ENCODE measurements around the gene CMAS. TPM values are rescaled to one million over a fixed set of nuclear protein-coding genes. Genes with fewer than 3 reads are reported as not detected.

Gene CMAS
- total RNA-seq, 1 donor from 2014 or later, result 29.4 TPM

DNA sequence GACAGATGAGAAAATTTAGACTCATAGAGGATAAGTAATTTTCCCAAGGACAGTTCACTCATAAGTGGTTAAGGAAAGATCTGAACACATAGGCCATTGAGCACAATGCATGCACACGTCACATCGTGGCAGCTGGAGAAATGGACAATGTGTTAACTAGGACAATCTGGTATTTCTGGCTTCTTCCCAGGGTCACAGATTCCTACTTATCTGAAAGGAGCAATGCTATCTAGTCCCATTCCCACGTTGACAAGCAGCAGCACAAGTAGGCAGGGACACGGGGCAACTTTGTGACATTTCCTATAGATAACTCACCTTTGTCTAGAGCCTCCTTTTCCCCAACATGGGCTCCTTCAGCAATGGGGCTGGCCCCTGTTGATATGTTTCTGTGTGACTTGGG lies 6.7 kb upstream of the CMAS start:
- TF ChIP-seq, protein P1, sequence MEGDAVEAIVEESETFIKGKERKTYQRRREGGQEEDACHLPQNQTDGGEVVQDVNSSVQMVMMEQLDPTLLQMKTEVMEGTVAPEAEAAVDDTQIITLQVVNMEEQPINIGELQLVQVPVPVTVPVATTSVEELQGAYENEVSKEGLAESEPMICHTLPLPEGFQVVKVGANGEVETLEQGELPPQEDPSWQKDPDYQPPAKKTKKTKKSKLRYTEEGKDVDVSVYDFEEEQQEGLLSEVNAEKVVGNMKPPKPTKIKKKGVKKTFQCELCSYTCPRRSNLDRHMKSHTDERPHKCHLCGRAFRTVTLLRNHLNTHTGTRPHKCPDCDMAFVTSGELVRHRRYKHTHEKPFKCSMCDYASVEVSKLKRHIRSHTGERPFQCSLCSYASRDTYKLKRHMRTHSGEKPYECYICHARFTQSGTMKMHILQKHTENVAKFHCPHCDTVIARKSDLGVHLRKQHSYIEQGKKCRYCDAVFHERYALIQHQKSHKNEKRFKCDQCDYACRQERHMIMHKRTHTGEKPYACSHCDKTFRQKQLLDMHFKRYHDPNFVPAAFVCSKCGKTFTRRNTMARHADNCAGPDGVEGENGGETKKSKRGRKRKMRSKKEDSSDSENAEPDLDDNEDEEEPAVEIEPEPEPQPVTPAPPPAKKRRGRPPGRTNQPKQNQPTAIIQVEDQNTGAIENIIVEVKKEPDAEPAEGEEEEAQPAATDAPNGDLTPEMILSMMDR (IDR thresholded peaks at IDR 0.05), result no peak
- Histone ChIP-seq H3K4me1 (no peaks in the 10 kb centered on the region), H3K27me3 (no peaks in the 10 kb centered on the region), H3K9me3 (no peaks in the 10 kb centered on the region), H3K27ac (no peak overlapping the region), H3K4me3 (no peak overlapping the region), H3K36me3 (no peaks in the 10 kb centered on the region)
- DNase-seq (no peak), ATAC-seq (no peak)
- intact Hi-C loops (cut with DNase I), result no loop called here

DNA sequence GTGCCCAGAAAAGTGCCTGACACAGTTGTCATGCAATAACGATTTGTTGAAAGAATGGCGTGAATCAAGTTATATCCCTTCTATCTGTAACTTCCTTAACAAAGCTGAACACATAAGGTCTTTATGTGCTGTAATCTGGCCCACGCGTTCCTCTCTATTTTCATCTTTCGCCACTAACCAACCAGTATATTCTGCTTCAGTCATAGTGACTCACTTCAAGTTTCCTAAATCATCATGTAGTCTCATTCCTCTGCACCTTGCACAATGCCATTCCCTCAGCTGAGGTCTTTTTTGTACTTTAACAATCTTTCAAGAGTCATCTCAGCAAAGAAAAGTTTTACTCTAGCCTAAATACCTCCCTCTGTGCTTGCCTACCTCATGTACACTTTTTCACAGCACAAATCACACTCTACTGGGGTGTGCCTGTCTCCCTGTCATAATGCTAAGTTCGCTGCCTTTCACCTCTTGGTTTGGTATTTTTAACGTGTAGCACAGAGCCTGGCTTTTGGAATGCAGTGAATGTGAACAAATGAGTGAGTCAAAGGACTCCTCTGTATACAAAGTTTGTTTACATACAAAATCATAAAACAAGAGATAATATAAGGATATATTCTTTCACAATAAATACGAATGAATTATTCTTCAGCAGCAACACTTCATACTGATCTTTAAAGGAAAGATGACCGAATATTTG lies 2.9 kb upstream of the CMAS start:
- intact Hi-C loops (cut with DNase I), result no loop called here
- TF ChIP-seq, protein P1 (IDR thresholded peaks at IDR 0.05), result no peak
- ATAC-seq (peak; percentile 23), DNase-seq (no peak)
- no peak overlapping the region for H3K27ac ChIP-seq
- H3K4me1 ChIP-seq, result peaks cover 4% of the 10 kb centered on the region
- no peaks in the 10 kb centered on the region for H3K36me3 ChIP-seq
- no peaks in the 10 kb centered on the region for H3K27me3 ChIP-seq
- H3K4me3 ChIP-seq, result no peak overlapping the region
- no peaks in the 10 kb centered on the region for H3K9me3 ChIP-seq

DNA sequence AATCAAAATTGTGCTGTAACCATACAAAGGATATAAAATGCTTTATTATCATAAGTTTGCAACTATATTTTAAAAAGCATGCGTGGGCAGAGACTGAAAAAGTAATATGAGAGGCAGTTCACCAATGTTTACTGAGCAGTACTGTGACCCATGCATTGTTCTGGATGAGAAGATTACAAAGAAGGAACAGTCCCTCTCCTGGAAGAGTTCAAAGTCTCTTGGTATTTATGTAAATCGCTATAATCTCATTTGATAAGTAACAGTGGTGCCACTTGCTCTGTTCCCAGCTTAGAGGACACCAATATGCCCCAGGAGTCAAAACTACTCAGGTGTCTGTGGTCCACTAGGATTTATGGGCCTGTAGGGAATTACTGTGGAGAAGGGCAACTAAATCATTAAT lies 2.1 kb upstream of the CMAS start:
- no peak for ATAC-seq
- no peak for DNase-seq
- no peaks in the 10 kb centered on the region for H3K27me3 ChIP-seq

DNA sequence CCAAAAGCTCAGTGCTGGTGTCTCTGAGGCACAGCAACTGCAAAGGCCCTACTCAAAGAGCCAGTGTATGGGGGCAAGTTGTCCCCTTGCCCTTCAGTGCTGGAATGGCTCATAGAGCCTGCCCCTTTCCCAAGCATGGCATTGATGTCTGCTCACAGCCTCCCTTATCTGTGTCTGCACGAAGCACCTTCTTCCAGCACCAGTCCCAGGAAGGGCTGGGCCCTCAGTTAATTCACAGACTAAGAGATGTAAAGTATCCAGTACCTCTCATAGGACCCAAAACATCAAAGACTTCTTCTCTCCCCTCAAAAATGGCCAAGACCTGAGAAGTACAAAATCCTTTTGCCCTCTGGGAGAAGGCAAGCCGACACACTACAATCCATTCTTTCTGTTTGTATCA lies 1.6 kb upstream of the CMAS start:
- no peaks in the 10 kb centered on the region for H3K27me3 ChIP-seq
- ATAC-seq, result no peak
- H3K27ac ChIP-seq, result no peak overlapping the region
- intact Hi-C loops (cut with DNase I), result no loop called here
- no peaks in the 10 kb centered on the region for H3K9me3 ChIP-seq
- TF ChIP-seq, protein P1 (IDR thresholded peaks at IDR 0.05), result no peak
- peaks cover 4% of the 10 kb centered on the region for H3K4me1 ChIP-seq
- H3K36me3 ChIP-seq, result no peaks in the 10 kb centered on the region
- no peak for DNase-seq
- no peak overlapping the region for H3K4me3 ChIP-seq

More for the DNA sequence above, 2.1 kb upstream of the CMAS start:
- Histone ChIP-seq H3K27ac (no peak overlapping the region), H3K9me3 (no peaks in the 10 kb centered on the region), H3K36me3 (no peaks in the 10 kb centered on the region), H3K4me3 (no peak overlapping the region), H3K4me1 (peaks cover 4% of the 10 kb centered on the region)
- intact Hi-C loops (cut with DNase I), result no loop called here
- TF ChIP-seq, protein P1 (IDR thresholded peaks at IDR 0.05), result no peak

DNA sequence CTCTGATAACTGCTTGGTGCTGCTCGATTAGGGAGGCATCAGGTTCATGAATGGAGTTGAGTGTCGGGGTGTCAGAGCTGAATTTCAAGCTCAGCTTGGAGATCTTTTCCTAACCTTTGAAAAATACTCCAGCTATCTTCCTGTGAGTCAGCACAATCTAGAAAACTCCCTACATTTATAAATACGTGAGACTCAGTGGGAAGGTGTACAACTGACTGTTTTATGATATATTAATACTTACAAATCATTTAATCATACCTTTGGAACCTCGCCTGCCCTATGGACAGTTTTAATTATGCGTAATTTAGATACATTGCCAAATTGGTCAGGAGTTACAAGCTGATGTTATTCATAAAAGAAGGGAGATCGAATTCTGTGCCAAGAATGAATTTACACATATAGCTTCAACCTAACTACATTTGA lies 961 bp downstream of the CMAS start:
- no peak for ATAC-seq
- no peaks in the 10 kb centered on the region for H3K36me3 ChIP-seq
- no peak for DNase-seq
- H3K27me3 ChIP-seq, result no peaks in the 10 kb centered on the region
- peaks cover 15% of the 10 kb centered on the region for H3K4me1 ChIP-seq
- intact Hi-C loops (cut with DNase I), result no loop called here
- H3K9me3 ChIP-seq, result no peaks in the 10 kb centered on the region
- TF ChIP-seq, protein P1 (IDR thresholded peaks at IDR 0.05), result no peak
- peak overlapping the region; percentile 98 for H3K4me3 ChIP-seq
- peak overlapping the region; percentile 89 for H3K27ac ChIP-seq

Data from upper lobe of right lung (tissue), 1 donor.